H1 (cell line): ENCODE data around the gene PIK3R3. TPM values are rescaled to one million over a fixed set of nuclear protein-coding genes. Genes with fewer than 3 reads are reported as not detected.
"Not testable (repeated sequence)": the region's sequence is repeated elsewhere in the genome, so short reads cannot be mapped to it uniquely, and the experiment has no call there.

Experiments
- CTCF ChIA-PET: fragments of 300-600 bp; sonication (Branson Sonifier 250); formaldehyde crosslinking; loops from one replicate; lab custom pipeline; 2021; ENCODE audit not compliant: partially characterized antibody; lab: Charles Lee
- POLR2A ChIA-PET: fragments of 300-600 bp; sonication (Branson Sonifier 250); formaldehyde crosslinking; loops from one replicate; lab custom pipeline; 2021; ENCODE audit warnings: inconsistent platforms; ENCODE audit not compliant: partially characterized antibody; lab: Charles Lee
- DNase-seq, 2 experiments: peaks; one replicate each; pipeline versions ENCODE4 v3.0.0 to v3.0.0-alpha.2; 2010 to 2022; ENCODE audit warnings: low spot score in 2 of 2, low read depth in 1 of 2, mixed read lengths in 1 of 2
- FAIRE-seq: peaks from 2 replicates; lab custom pipeline; 2011; peaks lifted over from hg19 to GRCh38; lab: Jason Lieb, UNC
- H2AFZ ChIP-seq: 2 replicates; pipeline ENCODE4 v1.8.1; 2012; ENCODE audit warnings: low read length, inconsistent platforms
- H2AK5ac ChIP-seq: 2 replicates; pipeline ENCODE4 v1.6.1; 2013; ENCODE audit warnings: low read depth, low read length
- H2BK120ac ChIP-seq: replicated peaks from 2 replicates; pipeline ENCODE3; 2013; ENCODE audit warnings: low read depth, low read length, inconsistent platforms
- H2BK12ac ChIP-seq: 2 replicates; pipeline ENCODE4 v1.6.1; 2013; ENCODE audit warnings: low read depth, low read length
- H2BK15ac ChIP-seq: 2 replicates; pipeline ENCODE4 v1.6.1; 2013; ENCODE audit warnings: low read length
- H2BK20ac ChIP-seq: 2 replicates; pipeline ENCODE4 v1.6.1; 2013; ENCODE audit warnings: low read length
- H2BK5ac ChIP-seq: 2 replicates; pipeline ENCODE4 v1.6.1; 2013; ENCODE audit warnings: low read depth, low read length
- H3K14ac ChIP-seq: 2 replicates; pipeline ENCODE4 v1.6.1; 2013; ENCODE audit warnings: inconsistent platforms; ENCODE audit not compliant: insufficient read length
- H3K18ac ChIP-seq: 2 replicates; pipeline ENCODE4 v1.6.1; 2013; ENCODE audit warnings: low read length; ENCODE audit errors: extremely low read depth
- H3K23ac ChIP-seq: 2 replicates; pipeline ENCODE4 v1.6.1; 2013; ENCODE audit warnings: inconsistent platforms; ENCODE audit not compliant: insufficient read length
- H3K23me2 ChIP-seq: 2 replicates; pipeline ENCODE4 v1.6.1; 2013; ENCODE audit warnings: low read depth, low read length
- H3K27ac ChIP-seq: 2 replicates; pipeline ENCODE4 v1.6.1; 2011; ENCODE audit warnings: low read depth, low read length, inconsistent platforms
- H3K27me3 ChIP-seq, 4 experiments: replicated peaks in 1 of 4; 1 replicate in 1 of 4; 2 replicates in 3 of 4; pipeline versions ENCODE4 v1.6.1 to v1.8.1; 2011 to 2013; ENCODE audit warnings: low read length in 3 of 4, mild to moderate bottlenecking in 3 of 4, inconsistent platforms in 2 of 4, mixed read lengths in 2 of 4, moderate library complexity in 1 of 4; ENCODE audit not compliant: control insufficient read depth in 3 of 4, insufficient read depth in 3 of 4; ENCODE audit errors: extremely low read depth in 1 of 4
- H3K36me3 ChIP-seq, 4 experiments: 2 replicates each; pipeline versions ENCODE4 v1.6.1 to v1.8.1; 2011 to 2013; ENCODE audit warnings: mild to moderate bottlenecking in 4 of 4, low read length in 3 of 4, moderate library complexity in 2 of 4, control low read depth in 1 of 4, inconsistent platforms in 1 of 4; ENCODE audit not compliant: insufficient read depth in 4 of 4, control insufficient read depth in 2 of 4
- H3K4ac ChIP-seq: replicated peaks from 2 replicates; pipeline ENCODE3; 2013; ENCODE audit warnings: low read length, low read depth, mixed read lengths, inconsistent platforms; ENCODE audit not compliant: insufficient read length
- H3K4me1 ChIP-seq, 4 experiments: replicated peaks in 1 of 4; 1 replicate in 1 of 4; 2 replicates in 3 of 4; pipeline versions ENCODE4 v1.6.1 to v1.8.1; 2011 to 2013; ENCODE audit warnings: low read length in 3 of 4, inconsistent platforms in 2 of 4, mixed read lengths in 1 of 4; ENCODE audit not compliant: insufficient read depth in 4 of 4, control insufficient read depth in 3 of 4
- H3K4me2 ChIP-seq, 2 experiments: 2 replicates each; pipeline versions ENCODE4 v1.6.1 to v1.8.1; 2011 to 2013; ENCODE audit warnings: low read depth in 2 of 2, low read length in 2 of 2, control low read depth in 1 of 2, inconsistent platforms in 1 of 2, mild to moderate bottlenecking in 1 of 2; ENCODE audit not compliant: insufficient read depth in 1 of 2
- H3K4me3 ChIP-seq, 4 experiments: fragments of 200-600, 300-600 bp in 1 of 4; sonication (generic), shearing (Covaris generic), sonication (Bioruptor Twin) in 1 of 4; 2 replicates each; pipeline versions ENCODE4 v1.5.1 to v1.8.1; 2011 to 2016; ENCODE audit warnings: low read length in 4 of 4, low read depth in 3 of 4, control low read depth in 2 of 4, inconsistent platforms in 2 of 4, mild to moderate bottlenecking in 2 of 4, mixed read lengths in 1 of 4, moderate library complexity in 1 of 4; ENCODE audit not compliant: insufficient read depth in 2 of 4; ENCODE audit errors: extremely low read depth in 1 of 4
- H3K56ac ChIP-seq: replicated peaks from 2 replicates; pipeline ENCODE3; 2013; ENCODE audit warnings: low read depth, mild to moderate bottlenecking, mixed read lengths, low read length, inconsistent platforms; ENCODE audit not compliant: insufficient read length
- H3K79me1 ChIP-seq: 2 replicates; pipeline ENCODE4 v1.6.1; 2013; ENCODE audit warnings: low read depth, low read length, control low read depth
- H3K79me2 ChIP-seq, 2 experiments: 2 replicates each; pipeline versions ENCODE4 v1.6.1 to v1.8.1; 2012 to 2013; ENCODE audit warnings: low read length in 2 of 2, mild to moderate bottlenecking in 2 of 2, inconsistent platforms in 1 of 2; ENCODE audit not compliant: insufficient read depth in 2 of 2, control insufficient read depth in 1 of 2
- H3K9ac ChIP-seq, 4 experiments: replicated peaks in 1 of 4; 1 replicate in 1 of 4; 2 replicates in 3 of 4; pipeline versions ENCODE4 v1.6.1 to v1.8.1; 2011 to 2013; ENCODE audit warnings: low read depth in 3 of 4, low read length in 3 of 4, control low read depth in 2 of 4, mild to moderate bottlenecking in 2 of 4, moderate library complexity in 2 of 4, inconsistent platforms in 1 of 4; ENCODE audit errors: extremely low read depth in 1 of 4
- H3K9me3 ChIP-seq, 2 experiments: 2 replicates each; pipeline versions ENCODE4 v1.6.1 to v1.8.1; 2012 to 2013; ENCODE audit warnings: mild to moderate bottlenecking in 2 of 2, moderate library complexity in 2 of 2, control low read depth in 1 of 2, inconsistent platforms in 1 of 2, low read depth in 1 of 2, low read length in 1 of 2, mixed read lengths in 1 of 2; ENCODE audit not compliant: insufficient read depth in 2 of 2
- H4K20me1 ChIP-seq, 2 experiments: replicated peaks in 1 of 2; 2 replicates each; pipeline versions ENCODE3 to v1.8.1; 2011 to 2013; ENCODE audit warnings: inconsistent platforms in 2 of 2, low read length in 2 of 2, mild to moderate bottlenecking in 1 of 2; ENCODE audit not compliant: insufficient read depth in 2 of 2, control insufficient read depth in 1 of 2
- H4K5ac ChIP-seq: 2 replicates; pipeline ENCODE4 v1.6.1; 2013; ENCODE audit warnings: low read length, low read depth, mixed read lengths, inconsistent platforms; ENCODE audit not compliant: insufficient read length
- H4K8ac ChIP-seq: 2 replicates; pipeline ENCODE4 v1.8.0; 2013; ENCODE audit warnings: mild to moderate bottlenecking, moderate library complexity, low read length, inconsistent platforms; ENCODE audit not compliant: insufficient read depth; ENCODE audit errors: extremely low read depth
- H4K91ac ChIP-seq: replicated peaks from 2 replicates; pipeline ENCODE3; 2013; ENCODE audit warnings: low read length, mixed read lengths, inconsistent platforms; ENCODE audit not compliant: insufficient read length
- E2F6 ChIP-seq: IDR thresholded peaks from 2 replicates; pipeline ENCODE4 v1.6.1; 2012; ENCODE audit warnings: inconsistent platforms
- EP300 ChIP-seq, 2 experiments: IDR thresholded peaks; 1 replicate in 1 of 2; 2 replicates in 1 of 2; pipeline ENCODE4 v1.6.1; 2011 to 2012; ENCODE audit warnings: low read depth in 2 of 2, low read length in 2 of 2, mild to moderate bottlenecking in 2 of 2, borderline replicate concordance in 1 of 2, inconsistent platforms in 1 of 2, moderate library complexity in 1 of 2
- MAX ChIP-seq: IDR thresholded peaks from 2 replicates; pipeline ENCODE4 v1.6.1; 2012; ENCODE audit warnings: inconsistent platforms
- SIN3A ChIP-seq, 2 experiments: IDR thresholded peaks in 1 of 2; conservative IDR thresholded peaks in 1 of 2; 2 replicates each; pipeline ENCODE4 v1.6.1; 2011 to 2012; ENCODE audit warnings: low read length in 2 of 2, improper control_type of control experiment in 1 of 2, low read depth in 1 of 2, mild to moderate bottlenecking in 1 of 2
- WGBS, 2 experiments: shearing (Covaris generic) in 1 of 2; methylation state at CpG; one replicate each; pipeline versions ENCODE4 v1.1.6 to v1.1.7; 2013 to 2015; ENCODE audit warnings: low lambda C conversion rate in 2 of 2, mixed read lengths in 2 of 2, inconsistent platforms in 1 of 2, low coverage in 1 of 2, missing lambda C conversion rate in 1 of 2; ENCODE audit not compliant: insufficient replicate concordance in 2 of 2, insufficient coverage in 1 of 2, insufficient read length in 1 of 2; ENCODE audit errors: extremely low coverage in 1 of 2, missing lambda C conversion rate in 1 of 2; 5-methylcytosine and 5-hydroxymethylcytosine counted together
- polyA plus RNA-seq, 7 experiments: library from polyadenylated mRNA; depleted of rRNA in 3 of 7; stranded (reverse) in 5 of 7; unstranded in 2 of 7; fragments of >200 nt in 5 of 7; fragments of 200-250 nt in 2 of 7; gene quantifications; 1 replicate in 5 of 7; 2 replicates in 1 of 7; 4 replicates in 1 of 7; pipeline versions ENCODE4 v1.2.1 to v1.2.3, GENCODE V29; 2011 to 2013; ENCODE audit warnings: missing spikeins in 2 of 7, mixed read lengths in 2 of 7
- total RNA-seq: library from RNA; stranded (reverse); fragmentation: NEBNext Ultra II Directional; extraction: Animal tissue kit (Norgen Biotek cat#: 25700); gene quantifications from 2 replicates; pipeline ENCODE4 v1.2.1, GENCODE V29; 2021

Gene PIK3R3
- total and polyA plus RNA-seq, 2 of the 8 experiments (the other 6 are each of a cell fraction or from before 2014, with no cell fraction given): 5.3 to 13.6 TPM

DNA sequence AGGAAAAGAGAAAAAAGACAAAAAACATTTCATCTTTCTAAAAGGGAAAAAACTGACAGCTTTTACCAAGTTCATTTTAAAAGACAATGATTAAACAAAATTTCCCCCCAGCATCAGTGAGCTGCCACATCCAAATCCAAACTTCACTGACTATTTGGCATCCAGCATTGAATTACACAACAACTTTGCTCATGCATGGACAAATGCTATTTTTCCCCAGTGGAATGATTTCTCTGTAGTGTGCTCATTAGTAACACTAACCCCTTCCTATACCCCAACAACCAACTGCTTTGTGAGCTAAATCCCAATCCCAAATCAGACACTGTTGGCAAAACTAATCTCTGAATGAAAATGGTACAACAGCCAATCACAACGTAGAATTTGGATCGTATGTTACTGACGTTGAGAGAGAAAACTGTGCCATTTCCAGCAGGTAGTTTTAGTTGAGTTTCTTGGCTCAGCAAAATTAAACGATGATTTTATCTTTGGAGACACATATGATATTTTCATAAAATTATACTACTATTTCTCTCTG lies 37.9 kb downstream of the PIK3R3 start (continued):
- TF ChIP-seq E2F6 (no peak), SIN3A (conservative IDR thresholded peaks at IDR 0.05 in 1 of 2, IDR thresholded peaks at IDR 0.05 in 1 of 2; ENCODE audit: low read depth in 1 of 2, low read length in 2 of 2) (no peak), MAX (no peak), EP300 (IDR thresholded peaks at IDR 0.05; ENCODE audit: borderline replicate concordance in 1 of 2, low read depth in 2 of 2, low read length in 2 of 2) (no peak)

DNA sequence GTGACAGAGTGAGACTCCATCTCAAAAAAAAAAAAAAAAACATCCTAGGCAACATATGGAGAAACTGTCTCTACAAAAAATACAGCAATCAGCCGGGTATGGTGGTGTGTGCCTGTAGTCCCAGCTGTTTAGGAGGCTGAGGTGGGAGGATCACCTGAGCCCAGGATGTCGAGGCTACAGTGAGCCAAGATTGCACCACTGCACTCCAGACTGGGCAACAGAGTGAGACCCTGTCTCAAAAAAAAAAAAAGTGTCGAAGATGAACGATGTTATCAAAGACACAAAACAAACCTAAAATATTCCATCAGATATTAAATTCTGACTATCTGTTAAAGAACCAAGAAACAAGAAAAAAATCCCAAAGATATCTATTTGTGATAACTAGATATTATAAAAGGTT lies 38.6 kb downstream of the PIK3R3 start:
- H3K79me1 ChIP-seq, H3K27me3 ChIP-seq, H3K9me3 ChIP-seq, H3K9ac ChIP-seq, FAIRE-seq, H3K4me2 ChIP-seq, H4K20me1 ChIP-seq, H3K36me3 ChIP-seq, H2AK5ac ChIP-seq, H3K18ac ChIP-seq, H3K56ac ChIP-seq, H3K79me2 ChIP-seq, H2BK5ac ChIP-seq, H2BK15ac ChIP-seq, H3K14ac ChIP-seq, H2BK120ac ChIP-seq, H2AFZ ChIP-seq, H2BK20ac ChIP-seq, POLR2A ChIA-PET, H4K5ac ChIP-seq, H4K91ac ChIP-seq, H3K23ac ChIP-seq, H4K8ac ChIP-seq, H3K23me2 ChIP-seq, H3K4me3 ChIP-seq, DNase-seq, H3K4ac ChIP-seq, H3K27ac ChIP-seq, H2BK12ac ChIP-seq, H3K4me1 ChIP-seq: not testable (repeated sequence)
- CTCF ChIA-PET: interaction anchor here (0.9 kb wide), 1 partner anchor 13 kb away, joined by 3 read pairs; no protein-coding TSS in a partner anchor
- 90% methylated on average over 4 of the region's 4 CpGs; no CpG with 5 or more reads in 1 of the 2 experiments for WGBS, 2 experiments
